ENCODE measurements around the gene HSD17B12. TPM values are rescaled to one million over a fixed set of nuclear protein-coding genes. Genes with fewer than 3 reads are reported as not detected.

HSD17B12 gene
- total and polyA plus RNA-seq, 2 experiments from 2014 or later = 83.2 to 137 TPM

GRCh38 chr11:43709689-43710088 lies 29.2 kb downstream of the HSD17B12 start:
- WGBS (ENCODE audit: low lambda C conversion rate, missing lambda C conversion rate) = 100% methylated on average over 1 of the region's 1 CpG
- H3K27ac ChIP-seq = no peak overlapping the region
- no peak overlapping the region for H3K4me3 ChIP-seq

DNA sequence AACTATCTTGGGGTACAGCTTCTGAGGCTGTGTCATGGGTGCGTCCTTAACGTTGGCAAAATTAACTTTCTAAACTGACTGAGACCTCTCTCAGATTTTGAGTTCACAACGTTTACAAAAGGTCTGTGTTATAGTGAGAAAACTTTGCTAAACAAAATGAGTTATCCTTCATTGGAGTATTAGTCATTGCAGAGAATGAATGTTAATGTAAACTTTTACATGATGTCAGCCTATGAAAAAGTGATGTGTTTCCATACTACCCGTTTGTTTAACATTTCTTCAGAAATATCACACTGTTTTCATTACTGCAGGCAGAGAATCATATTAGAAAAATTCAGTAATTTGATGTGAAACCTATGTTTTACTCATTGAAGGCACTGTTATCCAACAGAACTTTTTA lies 32.1 kb downstream of the HSD17B12 start:
- H2AFZ ChIP-seq = no peak overlapping the region
- WGBS (ENCODE audit: low lambda C conversion rate, missing lambda C conversion rate) = 87% methylated on average over 4 of the region's 4 CpGs
- no peaks in the 10 kb centered on the region for H3K9me3 ChIP-seq (ENCODE audit: low read depth)
- no peak overlapping the region for H3K4me2 ChIP-seq
- H3K4me1 ChIP-seq (ENCODE audit: insufficient read depth) = no peaks in the 10 kb centered on the region
- H3K4me3 ChIP-seq = no peak overlapping the region
- no peak overlapping the region for H3K27ac ChIP-seq
- peaks cover 60% of the 10 kb centered on the region for H3K79me2 ChIP-seq
- DNase-seq (ENCODE audit: low spot score) = no peak
- no peaks in the 10 kb centered on the region for H3K9me2 ChIP-seq (replicated peaks; ENCODE audit: insufficient read depth)
- TF ChIP-seq CTCF (IDR thresholded peaks at IDR 0.05; ENCODE audit: poor library complexity) = no peak
- TF ChIP-seq EZH2phosphoT487 (IDR thresholded peaks at IDR 0.05; ENCODE audit: low read depth, severe bottlenecking, unreplicated experiment) = no peak
- no peak for TF ChIP-seq EZH2 (IDR thresholded peaks at IDR 0.05; ENCODE audit: borderline replicate concordance)
- H4K20me1 ChIP-seq (ENCODE audit: insufficient read depth, poor library complexity, severe bottlenecking) = peaks cover 5% of the 10 kb centered on the region
- no peaks in the 10 kb centered on the region for H3K27me3 ChIP-seq
- no peaks in the 10 kb centered on the region for H3K36me3 ChIP-seq (replicated peaks; ENCODE audit: insufficient read depth, low read depth)

More at GRCh38 chr11:43709689-43710088, 29.2 kb downstream of the HSD17B12 start:
- no peak for DNase-seq (ENCODE audit: low spot score)
- H3K9me3 ChIP-seq (ENCODE audit: low read depth) = no peaks in the 10 kb centered on the region
- TF ChIP-seq EZH2 (IDR thresholded peaks at IDR 0.05; ENCODE audit: borderline replicate concordance) (no peak), EZH2phosphoT487 (IDR thresholded peaks at IDR 0.05; ENCODE audit: low read depth, severe bottlenecking, unreplicated experiment) (no peak), CTCF (IDR thresholded peaks at IDR 0.05; ENCODE audit: poor library complexity) (no peak)
- no peaks in the 10 kb centered on the region for H3K27me3 ChIP-seq
- no peaks in the 10 kb centered on the region for H3K4me1 ChIP-seq (ENCODE audit: insufficient read depth)
- H4K20me1 ChIP-seq (ENCODE audit: insufficient read depth, poor library complexity, severe bottlenecking) = peaks cover 5% of the 10 kb centered on the region
- no peaks in the 10 kb centered on the region for H3K36me3 ChIP-seq (replicated peaks; ENCODE audit: insufficient read depth, low read depth)
- no peaks in the 10 kb centered on the region for H3K9me2 ChIP-seq (replicated peaks; ENCODE audit: insufficient read depth)
- H3K79me2 ChIP-seq = peaks cover 63% of the 10 kb centered on the region
- H3K4me2 ChIP-seq = no peak overlapping the region
- H2AFZ ChIP-seq = no peak overlapping the region

DNA sequence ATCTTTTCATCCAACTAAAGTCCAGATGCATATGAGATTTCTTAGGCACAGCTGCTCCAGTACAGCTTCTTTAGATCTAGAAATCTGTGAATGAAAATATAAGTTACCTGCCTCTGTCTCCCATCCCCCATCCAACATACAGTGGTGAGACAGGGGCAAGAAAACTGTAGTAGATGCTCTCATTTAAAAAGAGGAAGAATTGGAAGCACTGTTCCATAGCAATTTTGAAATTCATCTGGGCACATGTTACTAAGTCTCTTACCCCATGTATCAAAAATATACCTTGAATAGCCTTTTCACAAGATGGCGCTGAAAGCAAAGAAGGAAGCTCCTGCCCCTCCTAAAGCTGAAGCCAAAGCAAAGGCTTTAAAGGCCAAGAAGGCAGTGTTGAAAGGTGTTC lies 37.8 kb downstream of the HSD17B12 start:
- 100% methylated on average over 1 of the region's 1 CpG for WGBS (ENCODE audit: low lambda C conversion rate, missing lambda C conversion rate)
- Histone ChIP-seq H3K9me3 (ENCODE audit: low read depth) (no peaks in the 10 kb centered on the region), H3K36me3 (replicated peaks; ENCODE audit: insufficient read depth, low read depth) (no peaks in the 10 kb centered on the region), H2AFZ (no peak overlapping the region), H3K27ac (no peak overlapping the region), H3K4me1 (ENCODE audit: insufficient read depth) (no peaks in the 10 kb centered on the region), H3K27me3 (no peaks in the 10 kb centered on the region), H3K79me2 (peaks cover 71% of the 10 kb centered on the region), H3K4me3 (no peak overlapping the region), H4K20me1 (ENCODE audit: insufficient read depth, poor library complexity, severe bottlenecking) (peaks cover 7% of the 10 kb centered on the region), H3K9me2 (replicated peaks; ENCODE audit: insufficient read depth) (no peaks in the 10 kb centered on the region), H3K4me2 (no peak overlapping the region)
- TF ChIP-seq EZH2phosphoT487 (IDR thresholded peaks at IDR 0.05; ENCODE audit: low read depth, severe bottlenecking, unreplicated experiment) = no peak
- TF ChIP-seq EZH2 (IDR thresholded peaks at IDR 0.05; ENCODE audit: borderline replicate concordance) = no peak
- TF ChIP-seq CTCF (IDR thresholded peaks at IDR 0.05; ENCODE audit: poor library complexity) = no peak
- no peak for DNase-seq (ENCODE audit: low spot score)

DNA sequence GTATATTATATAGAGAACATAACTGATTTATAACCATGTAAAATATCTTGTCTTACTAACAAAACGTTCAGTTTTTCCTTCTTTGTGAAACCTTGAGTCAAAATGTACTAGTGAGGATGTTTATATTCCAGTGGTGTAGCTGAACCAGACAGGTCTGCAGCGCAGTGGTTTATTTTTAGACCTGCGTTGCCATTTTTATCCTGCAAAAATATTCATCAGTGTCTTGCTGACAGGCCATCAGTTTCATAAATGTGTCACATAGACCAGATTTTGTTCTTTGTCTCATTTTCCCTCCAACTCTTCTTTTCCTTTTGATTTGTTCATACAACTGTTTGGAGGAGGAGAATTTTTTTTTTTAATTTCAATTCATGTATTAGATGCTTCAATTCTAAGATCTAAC lies 43.1 kb downstream of the HSD17B12 start:
- Histone ChIP-seq H4K20me1 (ENCODE audit: insufficient read depth, poor library complexity, severe bottlenecking) (peaks cover 7% of the 10 kb centered on the region), H3K36me3 (replicated peaks; ENCODE audit: insufficient read depth, low read depth) (no peaks in the 10 kb centered on the region), H3K27me3 (no peaks in the 10 kb centered on the region), H3K27ac (no peak overlapping the region), H3K4me2 (no peak overlapping the region), H3K9me3 (ENCODE audit: low read depth) (no peaks in the 10 kb centered on the region), H2AFZ (no peak overlapping the region), H3K4me1 (ENCODE audit: insufficient read depth) (no peaks in the 10 kb centered on the region), H3K4me3 (no peak overlapping the region), H3K79me2 (peaks cover 91% of the 10 kb centered on the region), H3K9me2 (replicated peaks; ENCODE audit: insufficient read depth) (no peaks in the 10 kb centered on the region)
- 80% methylated on average over 3 of the region's 3 CpGs for WGBS (ENCODE audit: low lambda C conversion rate, missing lambda C conversion rate)
- no peak for DNase-seq (ENCODE audit: low spot score)
- TF ChIP-seq EZH2 (IDR thresholded peaks at IDR 0.05; ENCODE audit: borderline replicate concordance) = no peak
- no peak for TF ChIP-seq CTCF (IDR thresholded peaks at IDR 0.05; ENCODE audit: poor library complexity)
- no peak for TF ChIP-seq EZH2phosphoT487 (IDR thresholded peaks at IDR 0.05; ENCODE audit: low read depth, severe bottlenecking, unreplicated experiment)
